GM12878 (cell line): ENCODE measurements around the gene RPS10. TPM values are rescaled to one million over a fixed set of nuclear protein-coding genes. Genes with fewer than 3 reads are reported as not detected.

Experiments
- ATAC-seq: fragments of 200-7000 bp; cut with Tn5 transposase; 3 replicates; pipeline ENCODE4 v1.9.1; 2020; ENCODE audit warnings: mild to moderate bottlenecking, moderate library complexity
- BruUV-seq: library from RNA; stranded (reverse); fragments of 400-500 nt; replicated peaks from 2 replicates; lab custom pipeline; 2021; lab: Mats Ljungman, UMichigan
- CTCF ChIA-PET: fragments of 300-600 bp; sonication (Branson Sonifier 250); formaldehyde crosslinking; extraction: SDS; loops from one replicate; lab custom pipeline; 2021; ENCODE audit warnings: inconsistent platforms; lab: Yijun Ruan, JAX
- POLR2A ChIA-PET: fragments of 350-600 bp; formaldehyde crosslinking; extraction: SDS; loops from one replicate; lab custom pipeline; 2021; ENCODE audit warnings: inconsistent platforms; lab: Charles Lee
- RAD21 ChIA-PET: fragments of 300-600 bp; sonication (Branson Sonifier 250); formaldehyde crosslinking; loops from one replicate; lab custom pipeline; 2023; ENCODE audit warnings: antibody characterized with exemption; ENCODE audit not compliant: unreplicated experiment; lab: Charles Lee
- SMC1A ChIA-PET: fragments of 300-600 bp; sonication (Branson Sonifier 250); formaldehyde crosslinking; loops from one replicate; lab custom pipeline; 2023; ENCODE audit not compliant: unreplicated experiment, uncharacterized antibody; lab: Charles Lee
- DNase-seq: peaks from one replicate; pipeline ENCODE4 v3.0.0-alpha.2; 2011; ENCODE audit warnings: low read depth, low spot score
- FAIRE-seq: peaks from 3 replicates; lab custom pipeline; 2011; peaks lifted over from hg19 to GRCh38; lab: Jason Lieb, UNC
- H2AFZ ChIP-seq: 2 replicates; pipeline ENCODE4 v1.6.0; 2011; ENCODE audit warnings: low read depth, low read length, control low read depth; ENCODE audit not compliant: control insufficient read depth
- H3K27ac ChIP-seq: 2 replicates; pipeline ENCODE4 v1.5.1; 2011; ENCODE audit warnings: control low read depth; ENCODE audit not compliant: control insufficient read depth, insufficient read depth
- H3K27me3 ChIP-seq, 2 experiments: replicated peaks in 1 of 2; 2 replicates each; pipeline versions ENCODE4 v1.6.0 to v1.6.1; 2011; ENCODE audit warnings: low read length in 1 of 2; ENCODE audit not compliant: control insufficient read depth in 2 of 2, insufficient read depth in 2 of 2
- H3K36me3 ChIP-seq, 2 experiments: 2 replicates each; pipeline ENCODE4 v1.5.1; 2011; ENCODE audit warnings: low read length in 1 of 2; ENCODE audit not compliant: control insufficient read depth in 2 of 2, insufficient read depth in 2 of 2
- H3K4me1 ChIP-seq: 2 replicates; pipeline ENCODE4 v1.6.1; 2011; ENCODE audit warnings: mild to moderate bottlenecking, low read length, moderate library complexity, mixed read lengths; ENCODE audit not compliant: control insufficient read depth, insufficient read depth
- H3K4me2 ChIP-seq: 2 replicates; pipeline ENCODE4 v1.6.0; 2011; ENCODE audit warnings: control low read depth; ENCODE audit not compliant: control insufficient read depth, insufficient read depth
- H3K4me3 ChIP-seq: fragments of 200-600 bp; sonication (generic); 2 replicates; pipeline ENCODE4 v1.5.1; 2016
- H3K79me2 ChIP-seq: 2 replicates; pipeline ENCODE4 v1.6.0; 2011; ENCODE audit warnings: low read length; ENCODE audit not compliant: control insufficient read depth, insufficient read depth
- H3K9ac ChIP-seq: 2 replicates; pipeline ENCODE4 v1.8.0; 2011; ENCODE audit warnings: low read length, control low read depth, mixed read lengths; ENCODE audit not compliant: control insufficient read depth, insufficient read depth
- H3K9me3 ChIP-seq: replicated peaks from 3 replicates; pipeline ENCODE4 v1.5.1; 2011; ENCODE audit warnings: mild to moderate bottlenecking, low read length; ENCODE audit not compliant: control insufficient read depth, insufficient read depth
- H4K20me1 ChIP-seq: 2 replicates; pipeline ENCODE4 v1.6.0; 2011; ENCODE audit not compliant: control insufficient read depth, insufficient read depth
- DPF2 ChIP-seq: fragments of 450-650 bp; IDR thresholded peaks from 2 replicates; pipeline ENCODE4 v1.6.1; 2017; ENCODE audit warnings: mild to moderate bottlenecking
- IRF3 ChIP-seq: fragments of 450-650 bp; IDR thresholded peaks from 2 replicates; pipeline ENCODE4 v1.6.1; 2014; ENCODE audit warnings: mild to moderate bottlenecking
- KAT2A ChIP-seq: conservative IDR thresholded peaks from 2 replicates; pipeline ENCODE4 v1.6.1; 2011; ENCODE audit warnings: low read depth, low read length; ENCODE audit not compliant: control insufficient read depth
- KLF5 ChIP-seq: fragments of 450-650 bp; IDR thresholded peaks from 2 replicates; pipeline ENCODE4 v1.6.1; 2014; ENCODE audit warnings: mild to moderate bottlenecking; ENCODE audit not compliant: partially characterized antibody
- MEF2B ChIP-seq: fragments of 450-650 bp; IDR thresholded peaks from 2 replicates; pipeline ENCODE4 v1.6.1; 2018; ENCODE audit warnings: mild to moderate bottlenecking, moderate library complexity; ENCODE audit not compliant: partially characterized antibody, poor library complexity, severe bottlenecking
- NFXL1 ChIP-seq: fragments of 450-650 bp; IDR thresholded peaks from 2 replicates; pipeline ENCODE4 v1.6.1; 2017; ENCODE audit warnings: antibody characterized with exemption, mild to moderate bottlenecking, borderline replicate concordance
- RCOR1 ChIP-seq: conservative IDR thresholded peaks from 2 replicates; pipeline ENCODE4 v1.6.1; 2012; ENCODE audit warnings: low read depth, low read length, improper control_type of control experiment
- ZNF274 ChIP-seq: IDR thresholded peaks from one replicate; pipeline ENCODE4 v1.8.0; 2011; ENCODE audit not compliant: insufficient read length, insufficient read depth
- WGBS: methylation state at CpG from one replicate; pipeline ENCODE4 v1.1.6; 2016; ENCODE audit warnings: low lambda C conversion rate; ENCODE audit not compliant: insufficient replicate concordance, insufficient coverage; ENCODE audit errors: missing lambda C conversion rate; 5-methylcytosine and 5-hydroxymethylcytosine counted together
- in situ Hi-C: fragments of 300-500 bp; cut with MboI; formaldehyde crosslinking; loops from 9 replicates; pipeline ENCODE4 v1.14.3; 2018; ENCODE audit warnings: mixed read lengths
- intact Hi-C: fragments of 100-400 bp; cut with micrococcal nuclease; formaldehyde crosslinking; loops from one replicate; pipeline ENCODE4 v1.14.2; 2022; ENCODE audit not compliant: unreplicated experiment
- polyA plus RNA-seq, 11 experiments: library from polyadenylated mRNA; depleted of rRNA in 4 of 11; unstranded in 6 of 11; stranded (reverse) in 5 of 11; fragments of >200 nt; fragmentation: Nextera tagmentation in 4 of 11; fragmentation: Illumina TruSeq in 1 of 11; extraction: Ambion mirVana in 4 of 11; extraction: Trizol in 1 of 11; gene quantifications; 1 replicate in 1 of 11; 2 replicates in 10 of 11; pipeline versions ENCODE4 v1.2.1 to v1.2.3, GENCODE V29; 2011 to 2016; ENCODE audit warnings: inconsistent platforms in 2 of 11, missing spikeins in 2 of 11, low read depth in 1 of 11
- total RNA-seq, 4 experiments: library from RNA; depleted of rRNA in 3 of 4; stranded (reverse); fragments of >200 nt in 3 of 4; fragmentation: Illumina TruSeq in 1 of 4; extraction: Trizol in 1 of 4; gene quantifications; 2 replicates each; pipeline versions ENCODE4 v1.2.1 to v1.2.3, GENCODE V29; 2013 to 2021
- TF ChIP-seq, protein P1 (sequence below): fragments of 450-650 bp; formaldehyde crosslinking; IDR thresholded peaks from 2 replicates; pipeline ENCODE4 v1.4.0; 2022; ENCODE audit warnings: mild to moderate bottlenecking, moderate library complexity
- TF ChIP-seq, protein P2 (sequence below): fragments of 450-650 bp; IDR thresholded peaks from 2 replicates; pipeline ENCODE4 v1.6.1; 2017; ENCODE audit warnings: mild to moderate bottlenecking, low read depth, inconsistent platforms; ENCODE audit not compliant: poor library complexity, severe bottlenecking
- TF ChIP-seq, protein P3 (sequence below): IDR thresholded peaks from 2 replicates; pipeline ENCODE4 v1.6.1; 2012; ENCODE audit warnings: improper control_type of control experiment, low read depth, low read length; ENCODE audit not compliant: insufficient replicate concordance

The RPS10 gene
- total and polyA plus RNA-seq, 10 of the 15 experiments (the other 5 are each of a cell fraction or from before 2014, with no cell fraction given) = 1,546 to 3,970 (median 2,813) TPM

DNA sequence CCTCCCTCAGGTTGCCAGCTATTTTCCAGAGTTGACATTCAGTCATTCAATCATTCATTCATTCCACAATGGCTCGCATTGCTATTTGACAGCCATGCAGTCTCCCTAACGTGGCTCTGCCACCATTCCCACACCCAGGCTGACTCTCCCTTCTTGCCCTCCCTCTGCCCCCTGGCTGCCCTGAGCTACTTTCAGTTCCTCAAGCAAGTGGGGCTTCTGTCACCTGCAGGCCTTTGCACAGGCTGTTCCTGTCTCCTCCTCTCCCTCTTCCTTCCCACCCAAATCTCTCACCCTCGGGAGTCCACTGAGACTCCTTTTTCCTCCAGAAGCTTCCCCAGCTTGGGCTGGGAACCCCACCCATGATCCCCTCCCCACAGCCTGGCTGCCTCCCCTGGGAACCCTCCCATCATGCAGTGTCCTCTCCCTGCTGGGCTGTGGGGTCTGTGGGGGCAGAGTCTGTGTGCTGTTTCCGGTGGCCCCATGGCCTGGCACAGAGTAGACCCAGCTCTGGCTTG lies 42.6 kb upstream of the RPS10 start:
- Histone ChIP-seq H3K79me2 (no peaks in the 10 kb centered on the region), H4K20me1 (no peaks in the 10 kb centered on the region), H3K4me1 (peaks cover 13% of the 10 kb centered on the region), H3K36me3 (no peaks in the 10 kb centered on the region), H3K4me2 (peak overlapping the region; percentile 50), H2AFZ (peak overlapping the region; percentile 66), H3K9ac (no peak overlapping the region), H3K9me3 (no peaks in the 10 kb centered on the region), H3K27me3 (peaks cover 0 to 3% of the 10 kb centered on the region in 2 experiments; a peak in 2 of 4 replicates), H3K27ac (no peak overlapping the region), H3K4me3 (no peak overlapping the region)
- intact Hi-C loops (no loop called here), in situ Hi-C loops (no loop called here)
- FAIRE-seq (peak; percentile 96), DNase-seq (peak; percentile 16), ATAC-seq (peak; percentile 95)
- 34% methylated on average over 4 of the region's 4 CpGs for WGBS
- RAD21 ChIA-PET = interaction anchor here (0.6 to 1.7 kb wide), 5 partner anchors 8 to 173 kb away, joined by 3 to 9 read pairs (median 3); no protein-coding TSS in a partner anchor
- CTCF ChIA-PET = interaction anchor here (0.6 to 2.9 kb wide), 8 partner anchors 9 to 424 kb away, joined by 3 to 14 read pairs (median 4); no protein-coding TSS in a partner anchor
- SMC1A ChIA-PET = interaction anchor here (0.8 to 2.2 kb wide), 9 partner anchors 8 to 188 kb away, joined by 3 to 12 read pairs (median 4); no protein-coding TSS in a partner anchor
- POLR2A ChIA-PET = interaction anchor here (0.8 to 1.5 kb wide), 4 partner anchors 11 to 189 kb away, joined by 3 to 6 read pairs (median 4); no protein-coding TSS in a partner anchor
- BruUV-seq = no TSS peak
- TF ChIP-seq RCOR1 = no peak
- TF ChIP-seq, protein P1, sequence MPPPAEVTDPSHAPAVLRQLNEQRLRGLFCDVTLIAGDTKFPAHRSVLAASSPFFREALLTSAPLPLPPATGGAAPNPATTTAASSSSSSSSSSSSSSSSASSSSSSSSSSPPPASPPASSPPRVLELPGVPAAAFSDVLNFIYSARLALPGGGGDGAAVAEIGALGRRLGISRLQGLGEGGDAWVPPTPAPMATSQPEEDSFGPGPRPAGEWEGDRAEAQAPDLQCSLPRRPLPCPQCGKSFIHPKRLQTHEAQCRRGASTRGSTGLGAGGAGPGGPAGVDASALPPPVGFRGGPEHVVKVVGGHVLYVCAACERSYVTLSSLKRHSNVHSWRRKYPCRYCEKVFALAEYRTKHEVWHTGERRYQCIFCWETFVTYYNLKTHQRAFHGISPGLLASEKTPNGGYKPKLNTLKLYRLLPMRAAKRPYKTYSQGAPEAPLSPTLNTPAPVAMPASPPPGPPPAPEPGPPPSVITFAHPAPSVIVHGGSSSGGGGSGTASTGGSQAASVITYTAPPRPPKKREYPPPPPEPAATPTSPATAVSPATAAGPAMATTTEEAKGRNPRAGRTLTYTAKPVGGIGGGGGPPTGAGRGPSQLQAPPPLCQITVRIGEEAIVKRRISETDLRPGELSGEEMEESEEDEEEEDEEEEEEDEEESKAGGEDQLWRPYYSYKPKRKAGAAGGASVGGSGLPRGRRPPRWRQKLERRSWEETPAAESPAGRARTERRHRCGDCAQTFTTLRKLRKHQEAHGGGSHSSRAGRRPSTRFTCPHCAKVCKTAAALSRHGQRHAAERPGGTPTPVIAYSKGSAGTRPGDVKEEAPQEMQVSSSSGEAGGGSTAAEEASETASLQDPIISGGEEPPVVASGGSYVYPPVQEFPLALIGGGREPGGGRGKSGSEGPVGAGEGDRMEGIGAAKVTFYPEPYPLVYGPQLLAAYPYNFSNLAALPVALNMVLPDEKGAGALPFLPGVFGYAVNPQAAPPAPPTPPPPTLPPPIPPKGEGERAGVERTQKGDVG (CRISPR knock-in tag) = no peak
- peak; percentile 65 for TF ChIP-seq MEF2B
- TF ChIP-seq IRF3 = no peak
- no peak for TF ChIP-seq KLF5
- TF ChIP-seq NFXL1 = no peak
- no peak for TF ChIP-seq KAT2A
- TF ChIP-seq DPF2 = peak; percentile 93
- no peak for TF ChIP-seq ZNF274
- TF ChIP-seq, protein P2, sequence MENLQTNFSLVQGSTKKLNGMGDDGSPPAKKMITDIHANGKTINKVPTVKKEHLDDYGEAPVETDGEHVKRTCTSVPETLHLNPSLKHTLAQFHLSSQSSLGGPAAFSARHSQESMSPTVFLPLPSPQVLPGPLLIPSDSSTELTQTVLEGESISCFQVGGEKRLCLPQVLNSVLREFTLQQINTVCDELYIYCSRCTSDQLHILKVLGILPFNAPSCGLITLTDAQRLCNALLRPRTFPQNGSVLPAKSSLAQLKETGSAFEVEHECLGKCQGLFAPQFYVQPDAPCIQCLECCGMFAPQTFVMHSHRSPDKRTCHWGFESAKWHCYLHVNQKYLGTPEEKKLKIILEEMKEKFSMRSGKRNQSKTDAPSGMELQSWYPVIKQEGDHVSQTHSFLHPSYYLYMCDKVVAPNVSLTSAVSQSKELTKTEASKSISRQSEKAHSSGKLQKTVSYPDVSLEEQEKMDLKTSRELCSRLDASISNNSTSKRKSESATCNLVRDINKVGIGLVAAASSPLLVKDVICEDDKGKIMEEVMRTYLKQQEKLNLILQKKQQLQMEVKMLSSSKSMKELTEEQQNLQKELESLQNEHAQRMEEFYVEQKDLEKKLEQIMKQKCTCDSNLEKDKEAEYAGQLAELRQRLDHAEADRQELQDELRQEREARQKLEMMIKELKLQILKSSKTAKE = peak; percentile 76
- TF ChIP-seq, protein P3, sequence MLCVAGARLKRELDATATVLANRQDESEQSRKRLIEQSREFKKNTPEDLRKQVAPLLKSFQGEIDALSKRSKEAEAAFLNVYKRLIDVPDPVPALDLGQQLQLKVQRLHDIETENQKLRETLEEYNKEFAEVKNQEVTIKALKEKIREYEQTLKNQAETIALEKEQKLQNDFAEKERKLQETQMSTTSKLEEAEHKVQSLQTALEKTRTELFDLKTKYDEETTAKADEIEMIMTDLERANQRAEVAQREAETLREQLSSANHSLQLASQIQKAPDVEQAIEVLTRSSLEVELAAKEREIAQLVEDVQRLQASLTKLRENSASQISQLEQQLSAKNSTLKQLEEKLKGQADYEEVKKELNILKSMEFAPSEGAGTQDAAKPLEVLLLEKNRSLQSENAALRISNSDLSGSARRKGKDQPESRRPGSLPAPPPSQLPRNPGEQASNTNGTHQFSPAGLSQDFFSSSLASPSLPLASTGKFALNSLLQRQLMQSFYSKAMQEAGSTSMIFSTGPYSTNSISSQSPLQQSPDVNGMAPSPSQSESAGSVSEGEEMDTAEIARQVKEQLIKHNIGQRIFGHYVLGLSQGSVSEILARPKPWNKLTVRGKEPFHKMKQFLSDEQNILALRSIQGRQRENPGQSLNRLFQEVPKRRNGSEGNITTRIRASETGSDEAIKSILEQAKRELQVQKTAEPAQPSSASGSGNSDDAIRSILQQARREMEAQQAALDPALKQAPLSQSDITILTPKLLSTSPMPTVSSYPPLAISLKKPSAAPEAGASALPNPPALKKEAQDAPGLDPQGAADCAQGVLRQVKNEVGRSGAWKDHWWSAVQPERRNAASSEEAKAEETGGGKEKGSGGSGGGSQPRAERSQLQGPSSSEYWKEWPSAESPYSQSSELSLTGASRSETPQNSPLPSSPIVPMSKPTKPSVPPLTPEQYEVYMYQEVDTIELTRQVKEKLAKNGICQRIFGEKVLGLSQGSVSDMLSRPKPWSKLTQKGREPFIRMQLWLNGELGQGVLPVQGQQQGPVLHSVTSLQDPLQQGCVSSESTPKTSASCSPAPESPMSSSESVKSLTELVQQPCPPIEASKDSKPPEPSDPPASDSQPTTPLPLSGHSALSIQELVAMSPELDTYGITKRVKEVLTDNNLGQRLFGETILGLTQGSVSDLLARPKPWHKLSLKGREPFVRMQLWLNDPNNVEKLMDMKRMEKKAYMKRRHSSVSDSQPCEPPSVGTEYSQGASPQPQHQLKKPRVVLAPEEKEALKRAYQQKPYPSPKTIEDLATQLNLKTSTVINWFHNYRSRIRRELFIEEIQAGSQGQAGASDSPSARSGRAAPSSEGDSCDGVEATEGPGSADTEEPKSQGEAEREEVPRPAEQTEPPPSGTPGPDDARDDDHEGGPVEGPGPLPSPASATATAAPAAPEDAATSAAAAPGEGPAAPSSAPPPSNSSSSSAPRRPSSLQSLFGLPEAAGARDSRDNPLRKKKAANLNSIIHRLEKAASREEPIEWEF = no peak
